Memory B cell (primary cell): Measurements from ENCODE around the gene TTI1.

ENCODE experiments used
- ATAC-seq: fragments of 150-1000 bp; cut with Tn5 transposase; 2 replicates; pipeline ENCODE4 v1.10.0; 2021; ENCODE audit warnings: low read depth, mild to moderate bottlenecking, moderate library complexity
- DNase-seq, 2 donors: peaks; one replicate each; pipeline ENCODE4 v3.0.0; 2022; ENCODE audit warnings: low spot score in 2 of 2
- H3K27ac Mint-ChIP-seq: one replicate; pipeline ENCODE4 v1.8.0; 2022; ENCODE audit warnings: mild to moderate bottlenecking, moderate library complexity, mixed read lengths
- H3K27me3 Mint-ChIP-seq: one replicate; pipeline ENCODE4 v1.8.0; 2022; ENCODE audit warnings: mixed read lengths
- H3K36me3 Mint-ChIP-seq: one replicate; pipeline ENCODE4 v1.8.0; 2022; ENCODE audit warnings: mild to moderate bottlenecking, mixed read lengths
- H3K4me1 Mint-ChIP-seq: one replicate; pipeline ENCODE4 v1.8.0; 2022; ENCODE audit warnings: mixed read lengths
- H3K4me3 Mint-ChIP-seq: one replicate; pipeline ENCODE4 v1.8.0; 2022; ENCODE audit warnings: mild to moderate bottlenecking, moderate library complexity, mixed read lengths
- H3K9me3 Mint-ChIP-seq: one replicate; pipeline ENCODE4 v1.8.0; 2022; ENCODE audit warnings: mixed read lengths

TTI1 gene

DNA sequence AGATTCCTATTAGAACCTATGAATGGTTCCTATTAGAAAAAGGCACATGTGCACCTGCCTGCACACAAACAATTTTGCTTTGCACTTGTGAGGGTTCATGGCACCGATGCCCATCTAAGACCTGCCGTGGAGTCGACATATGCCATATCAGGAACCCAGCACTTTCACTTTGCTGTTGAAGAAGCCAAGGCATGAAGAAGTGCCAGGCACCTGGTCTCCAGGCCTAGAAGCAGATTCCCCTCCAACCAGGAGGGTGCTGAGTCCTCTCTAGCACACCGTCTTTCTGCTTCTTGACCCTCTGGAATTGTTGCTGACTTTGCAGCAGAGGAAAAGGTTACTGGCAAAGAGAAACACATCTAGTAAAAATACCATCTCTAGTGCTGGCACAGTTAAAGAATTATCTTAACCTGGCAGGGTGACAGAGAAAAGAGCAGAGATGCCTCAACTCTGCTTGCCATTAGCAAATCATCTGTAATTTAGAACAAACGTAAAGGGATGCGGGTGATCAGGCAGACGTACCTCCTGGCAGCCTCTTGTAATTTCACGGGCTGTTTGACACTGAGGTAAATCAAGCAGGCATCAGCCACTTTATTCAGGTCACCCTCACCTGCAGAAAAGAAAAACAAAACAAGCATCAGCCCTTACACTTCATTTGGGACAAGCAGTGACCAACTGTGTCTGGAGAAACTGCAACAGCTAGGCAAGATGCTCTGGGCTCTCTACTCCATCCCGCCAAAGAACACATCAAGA, 37.2 kb downstream of the TTI1 start:
- H3K36me3 Mint-ChIP-seq = peaks cover 51% of the 10 kb centered on the region

GRCh38 chr20:37994512-37994911, 38.7 kb downstream of the TTI1 start:
- ATAC-seq (no peak), DNase-seq (no peak)
- H3K4me3 Mint-ChIP-seq = no peak overlapping the region
- peaks cover 41% of the 10 kb centered on the region for H3K36me3 Mint-ChIP-seq
- no peaks in the 10 kb centered on the region for H3K9me3 Mint-ChIP-seq
- no peaks in the 10 kb centered on the region for H3K27me3 Mint-ChIP-seq
- no peak overlapping the region for H3K27ac Mint-ChIP-seq
- H3K4me1 Mint-ChIP-seq = peaks cover 11% of the 10 kb centered on the region

More for the DNA sequence above, 37.2 kb downstream of the TTI1 start:
- ATAC-seq = no peak
- DNase-seq = no peak
- Mint-ChIP-seq H3K9me3 (no peaks in the 10 kb centered on the region), H3K27ac (no peak overlapping the region), H3K27me3 (no peaks in the 10 kb centered on the region), H3K4me1 (peaks cover 4% of the 10 kb centered on the region), H3K4me3 (no peak overlapping the region)

GRCh38 chr20:37992802-37993409, 40.4 kb downstream of the TTI1 start:
- H3K4me3 Mint-ChIP-seq = no peak overlapping the region
- no peak overlapping the region for H3K27ac Mint-ChIP-seq
- no peaks in the 10 kb centered on the region for H3K9me3 Mint-ChIP-seq
- DNase-seq = peak; percentile 21 to 23
- peak; percentile 10 for ATAC-seq
- peaks cover 39% of the 10 kb centered on the region for H3K36me3 Mint-ChIP-seq
- H3K4me1 Mint-ChIP-seq = peaks cover 11% of the 10 kb centered on the region
- H3K27me3 Mint-ChIP-seq = no peaks in the 10 kb centered on the region

DNA sequence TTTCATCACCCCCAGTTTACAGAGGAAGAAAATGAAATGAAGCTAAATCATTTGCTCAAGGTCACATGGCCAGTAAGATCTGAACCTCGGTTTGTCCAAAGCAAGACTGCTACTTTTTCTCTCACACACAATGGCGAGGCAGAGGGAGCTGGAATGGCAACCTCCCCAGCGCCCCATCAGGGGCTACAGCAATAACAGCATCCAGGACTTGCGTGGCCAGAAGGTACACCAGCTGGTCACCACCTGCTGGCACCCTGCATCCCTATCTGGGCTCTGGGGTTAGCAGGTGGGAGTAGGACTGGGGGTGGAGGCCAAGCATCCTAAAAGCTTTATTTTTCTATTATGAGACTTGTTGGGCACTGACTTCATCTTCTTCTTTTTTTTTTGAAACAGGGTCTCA, 41.3 kb downstream of the TTI1 start:
- Mint-ChIP-seq H3K36me3 (peaks cover 36% of the 10 kb centered on the region), H3K27me3 (no peaks in the 10 kb centered on the region), H3K27ac (no peak overlapping the region), H3K9me3 (no peaks in the 10 kb centered on the region), H3K4me3 (no peak overlapping the region), H3K4me1 (peaks cover 11% of the 10 kb centered on the region)
- DNase-seq (no peak), ATAC-seq (no peak)

- Mint-ChIP-seq H3K4me3 (no peak overlapping the region), H3K36me3 (peaks cover 32% of the 10 kb centered on the region), H3K27ac (peak overlapping the region; percentile 66), H3K27me3 (no peaks in the 10 kb centered on the region), H3K4me1 (peaks cover 11% of the 10 kb centered on the region), H3K9me3 (no peaks in the 10 kb centered on the region)
- ATAC-seq = no peak
- no peak for DNase-seq
Measured at GRCh38 chr20:37991157-37991866, 41.9 kb downstream of the TTI1 start.

- no peak overlapping the region for H3K4me3 Mint-ChIP-seq
- peak; percentile 41 to 53 for DNase-seq
- H3K4me1 Mint-ChIP-seq = peaks cover 11% of the 10 kb centered on the region
- peaks cover 26% of the 10 kb centered on the region for H3K36me3 Mint-ChIP-seq
- H3K9me3 Mint-ChIP-seq = no peaks in the 10 kb centered on the region
- no peaks in the 10 kb centered on the region for H3K27me3 Mint-ChIP-seq
- peak; percentile 97 for ATAC-seq
- H3K27ac Mint-ChIP-seq = peak overlapping the region; percentile 66
Measured at GRCh38 chr20:37990571-37991151, 42.6 kb downstream of the TTI1 start.

GRCh38 chr20:37989601-37990295, 43.5 kb downstream of the TTI1 start:
- DNase-seq (no peak), ATAC-seq (no peak)
- H3K36me3 Mint-ChIP-seq = peaks cover 21% of the 10 kb centered on the region
- peak overlapping the region; percentile 66 for H3K27ac Mint-ChIP-seq
- H3K4me3 Mint-ChIP-seq = no peak overlapping the region
- H3K4me1 Mint-ChIP-seq = peaks cover 11% of the 10 kb centered on the region
- H3K9me3 Mint-ChIP-seq = no peaks in the 10 kb centered on the region
- no peaks in the 10 kb centered on the region for H3K27me3 Mint-ChIP-seq

DNA sequence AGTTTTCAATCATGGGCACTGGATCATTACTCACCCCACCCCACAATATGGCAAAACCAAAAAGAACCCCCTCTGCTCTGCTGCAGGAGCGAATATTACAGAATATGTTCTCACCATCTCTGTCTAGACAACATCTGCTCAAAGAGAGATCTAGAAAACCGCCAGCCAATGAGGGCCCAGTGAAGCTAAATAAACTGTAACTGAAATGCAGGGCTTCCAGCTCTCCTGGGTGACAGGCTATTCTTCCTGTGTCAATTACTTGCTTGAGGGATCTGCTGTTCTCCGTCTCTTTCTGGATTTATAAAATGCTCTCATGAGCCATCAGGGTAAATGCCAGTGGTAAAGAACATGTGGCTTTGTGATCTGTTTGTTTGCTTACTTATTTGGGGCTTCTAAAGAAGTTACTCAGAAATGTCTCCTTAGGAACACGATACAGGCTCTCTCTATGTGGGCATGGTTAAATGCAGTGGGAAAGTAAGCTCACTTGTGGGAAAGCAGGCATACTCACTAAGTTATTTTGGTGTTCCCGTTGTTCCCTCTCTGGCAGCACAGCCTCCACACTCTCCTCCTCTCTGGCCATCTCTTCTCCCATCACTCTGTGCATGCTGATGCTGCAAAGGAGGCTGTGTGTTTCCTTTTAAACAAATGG, 44.8 kb downstream of the TTI1 start:
- Mint-ChIP-seq H3K4me1 (peaks cover 11% of the 10 kb centered on the region), H3K27me3 (no peaks in the 10 kb centered on the region), H3K4me3 (no peak overlapping the region), H3K9me3 (no peaks in the 10 kb centered on the region), H3K27ac (peak overlapping the region; percentile 70), H3K36me3 (peaks cover 22% of the 10 kb centered on the region)
- no peak for ATAC-seq
- no peak for DNase-seq

GRCh38 chr20:37987602-37988290, 45.5 kb downstream of the TTI1 start:
- ATAC-seq = no peak
- H3K4me3 Mint-ChIP-seq = no peak overlapping the region
- no peak for DNase-seq
- peaks cover 11% of the 10 kb centered on the region for H3K4me1 Mint-ChIP-seq
- H3K9me3 Mint-ChIP-seq = no peaks in the 10 kb centered on the region
- peaks cover 28% of the 10 kb centered on the region for H3K36me3 Mint-ChIP-seq
- no peak overlapping the region for H3K27ac Mint-ChIP-seq
- H3K27me3 Mint-ChIP-seq = no peaks in the 10 kb centered on the region

DNA sequence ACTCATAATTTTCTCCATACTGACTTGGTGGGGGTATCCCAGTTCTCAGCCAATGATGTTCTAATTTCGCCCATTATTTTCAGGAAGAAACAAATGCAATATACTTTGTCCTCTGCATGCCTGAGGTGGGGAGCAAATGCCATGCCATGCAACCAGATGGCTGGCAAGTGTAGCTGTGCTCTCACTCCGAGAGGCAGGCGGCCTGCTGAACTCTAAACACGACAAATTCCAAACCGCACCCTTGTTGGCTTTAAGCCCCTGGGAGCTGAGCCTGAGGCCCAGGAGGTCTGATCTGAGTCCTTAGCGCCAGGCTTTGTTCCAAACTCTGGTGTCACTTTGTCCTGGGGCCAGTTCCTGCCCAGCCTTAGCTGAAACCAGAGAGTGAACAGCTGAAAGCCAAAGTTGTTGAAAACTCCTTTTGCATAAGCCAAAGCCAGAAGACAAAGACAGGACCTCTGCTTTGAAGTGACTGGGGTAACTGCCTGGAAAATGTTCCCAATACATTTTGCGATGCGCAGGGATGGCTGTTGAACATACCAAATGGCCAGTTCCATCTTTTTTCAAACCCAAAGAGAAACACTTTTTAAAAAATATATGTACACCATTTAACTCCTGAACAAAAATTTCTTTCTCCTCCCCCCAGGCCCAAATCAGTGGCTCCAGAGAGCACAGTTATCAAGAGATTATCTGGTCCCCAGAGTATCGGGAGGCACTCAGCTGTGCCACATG, 46.2 kb downstream of the TTI1 start:
- Mint-ChIP-seq H3K4me1 (peaks cover 11% of the 10 kb centered on the region), H3K27ac (no peak overlapping the region), H3K27me3 (no peaks in the 10 kb centered on the region), H3K9me3 (no peaks in the 10 kb centered on the region), H3K4me3 (no peak overlapping the region), H3K36me3 (peaks cover 33% of the 10 kb centered on the region)
- ATAC-seq = no peak
- no peak for DNase-seq

- no peaks in the 10 kb centered on the region for H3K9me3 Mint-ChIP-seq
- no peak for DNase-seq
- no peak for ATAC-seq
- no peak overlapping the region for H3K27ac Mint-ChIP-seq
- H3K27me3 Mint-ChIP-seq = no peaks in the 10 kb centered on the region
- peaks cover 9% of the 10 kb centered on the region for H3K4me1 Mint-ChIP-seq
- H3K4me3 Mint-ChIP-seq = no peak overlapping the region
- H3K36me3 Mint-ChIP-seq = peaks cover 39% of the 10 kb centered on the region
Measured at GRCh38 chr20:37986044-37986858, 47.0 kb downstream of the TTI1 start.
